CD14-positive monocyte (primary cell): ENCODE data around the gene ADH5. TPM values are rescaled to one million over a fixed set of nuclear protein-coding genes. Genes with fewer than 3 reads are reported as not detected.
"Not testable (repeated sequence)": the region's sequence is repeated elsewhere in the genome, so short reads cannot be mapped to it uniquely, and the experiment has no call there.

Experiments used
- DNase-seq, 3 donors: peaks; one replicate each; pipeline ENCODE4 v3.0.0-alpha.2; 2011 to 2022
- H2AFZ ChIP-seq: 2 replicates; pipeline ENCODE4 v1.6.0; 2012; ENCODE audit warnings: mild to moderate bottlenecking, low read depth, low read length, inconsistent platforms; ENCODE audit not compliant: insufficient read depth, poor library complexity, severe bottlenecking
- H3K27ac ChIP-seq, 2 donors: 1 replicate in 1 of 2; 2 replicates in 1 of 2; pipeline ENCODE4 v1.5.1; 2012 to 2013; ENCODE audit warnings: low read length in 2 of 2, control low read depth in 1 of 2, inconsistent platforms in 1 of 2, low read depth in 1 of 2, mild to moderate bottlenecking in 1 of 2
- H3K27me3 ChIP-seq, 2 donors: one replicate each; pipeline versions ENCODE4 v1.6.0 to v1.6.1; 2011 to 2013; ENCODE audit warnings: low read length in 2 of 2; ENCODE audit not compliant: control insufficient read depth in 2 of 2, insufficient read depth in 2 of 2
- H3K36me3 ChIP-seq, 2 donors: replicated peaks in 1 of 2; 1 replicate in 1 of 2; 2 replicates in 1 of 2; pipeline versions ENCODE4 v1.5.1 to v1.6.1; 2012 to 2013; ENCODE audit warnings: low read length in 2 of 2, control low read depth in 1 of 2, inconsistent platforms in 1 of 2, mild to moderate bottlenecking in 1 of 2; ENCODE audit not compliant: insufficient read depth in 2 of 2, control insufficient read depth in 1 of 2
- H3K4me1 ChIP-seq, 2 donors: 1 replicate in 1 of 2; 2 replicates in 1 of 2; pipeline versions ENCODE4 v1.5.1 to v1.6.1; 2012 to 2013; ENCODE audit warnings: low read length in 2 of 2, control low read depth in 1 of 2, inconsistent platforms in 1 of 2, mild to moderate bottlenecking in 1 of 2, moderate library complexity in 1 of 2; ENCODE audit not compliant: insufficient read depth in 2 of 2, control insufficient read depth in 1 of 2
- H3K4me2 ChIP-seq: replicated peaks from 2 replicates; pipeline ENCODE3; 2012; ENCODE audit warnings: low read length, moderate library complexity, mild to moderate bottlenecking; ENCODE audit not compliant: poor library complexity, severe bottlenecking; ENCODE audit errors: extremely low read depth
- H3K4me3 ChIP-seq, 3 experiments: fragments of 200-600 bp in 1 of 3; sonication (generic) in 1 of 3; replicated peaks in 1 of 3; 1 replicate in 2 of 3; 2 replicates in 1 of 3; pipeline ENCODE4 v1.5.1; 2011 to 2013; ENCODE audit warnings: low read length in 3 of 3, mild to moderate bottlenecking in 3 of 3, control low read depth in 2 of 3, low read depth in 2 of 3, inconsistent platforms in 1 of 3, moderate library complexity in 1 of 3
- H3K79me2 ChIP-seq: 2 replicates; pipeline ENCODE4 v1.6.0; 2012; ENCODE audit warnings: mild to moderate bottlenecking, control low read depth, inconsistent platforms, low read length, moderate library complexity; ENCODE audit not compliant: insufficient read depth
- H3K9ac ChIP-seq: 2 replicates; pipeline ENCODE4 v1.6.0; 2017; ENCODE audit warnings: low read length, mild to moderate bottlenecking; ENCODE audit not compliant: insufficient read depth, poor library complexity, severe bottlenecking
- H3K9me3 ChIP-seq, 2 donors: replicated peaks in 1 of 2; 1 replicate in 1 of 2; 2 replicates in 1 of 2; pipeline versions ENCODE4 v1.5.1 to v1.6.1; 2012 to 2013; ENCODE audit warnings: low read length in 2 of 2, control low read depth in 1 of 2; ENCODE audit not compliant: control insufficient read depth in 1 of 2, insufficient read depth in 1 of 2
- H4K20me1 ChIP-seq: 2 replicates; pipeline ENCODE4 v1.6.0; 2012; ENCODE audit warnings: mild to moderate bottlenecking, low read length, control low read depth, moderate library complexity; ENCODE audit not compliant: insufficient read depth
- H3K27ac Mint-ChIP-seq, 7 donors: one replicate each; pipeline ENCODE4 v1.8.0; 2020; ENCODE audit warnings: mild to moderate bottlenecking in 7 of 7, mixed read lengths in 7 of 7, moderate library complexity in 6 of 7, inconsistent platforms in 2 of 7
- H3K27me3 Mint-ChIP-seq, 3 donors: one replicate each; pipeline ENCODE4 v1.8.0; 2021 to 2022; ENCODE audit warnings: low read depth in 3 of 3, mild to moderate bottlenecking in 3 of 3, mixed read lengths in 3 of 3, moderate library complexity in 3 of 3, inconsistent platforms in 1 of 3
- H3K36me3 Mint-ChIP-seq, 2 donors: one replicate each; pipeline ENCODE4 v1.8.0; 2020; ENCODE audit warnings: mixed read lengths in 2 of 2, inconsistent platforms in 1 of 2, mild to moderate bottlenecking in 1 of 2
- H3K4me1 Mint-ChIP-seq: one replicate; pipeline ENCODE4 v1.8.0; 2020; ENCODE audit warnings: mild to moderate bottlenecking, mixed read lengths
- H3K4me3 Mint-ChIP-seq, 2 donors: one replicate each; pipeline ENCODE4 v1.8.0; 2020; ENCODE audit warnings: mild to moderate bottlenecking in 2 of 2, mixed read lengths in 2 of 2, moderate library complexity in 1 of 2
- H3K9me3 Mint-ChIP-seq, 7 donors: one replicate each; pipeline ENCODE4 v1.8.0; 2020 to 2022; ENCODE audit warnings: mixed read lengths in 7 of 7, mild to moderate bottlenecking in 6 of 7, moderate library complexity in 6 of 7, inconsistent platforms in 2 of 7
- CTCF ChIP-seq: fragments of 200-600 bp; IDR thresholded peaks from one replicate; pipeline ENCODE4 v1.8.0; 2022; ENCODE audit warnings: antibody characterized with exemption, mild to moderate bottlenecking
- WGBS: methylation state at CpG from one replicate; pipeline ENCODE4 v1.1.5; 2013; ENCODE audit warnings: missing lambda C conversion rate; ENCODE audit not compliant: insufficient coverage; 5-methylcytosine and 5-hydroxymethylcytosine counted together
- intact Hi-C, 2 donors: fragments of 100-400 bp; cut with micrococcal nuclease; formaldehyde crosslinking; loops; one replicate each; pipeline versions ENCODE4 v1.15.0 to v1.15.1; 2023
- polyA plus RNA-seq, 3 donors: library from polyadenylated mRNA; depleted of rRNA in 1 of 3; unstranded in 2 of 3; stranded (reverse) in 1 of 3; fragments of 300-500 nt in 2 of 3; fragments of >200 nt in 1 of 3; fragmentation: Illumina TruSeq in 2 of 3; gene quantifications; 1 replicate in 2 of 3; 2 replicates in 1 of 3; pipeline ENCODE4 v1.2.3, GENCODE V29; 2012 to 2021

ADH5 gene
- polyA plus RNA-seq, 3 donors = 31.7 to 93.5 (median 79.3) TPM

- WGBS = no CpG with 5 or more reads among the region's 5 CpGs
- H2AFZ ChIP-seq = no peak overlapping the region
- no peaks in the 10 kb centered on the region for H3K79me2 ChIP-seq
- no peaks in the 10 kb centered on the region for H4K20me1 ChIP-seq
- H3K27ac Mint-ChIP-seq = no peak overlapping the region
- no peak overlapping the region for H3K4me2 ChIP-seq
- H3K4me1 Mint-ChIP-seq = no peaks in the 10 kb centered on the region
- intact Hi-C loops = no loop called here
- no peaks in the 10 kb centered on the region for H3K27me3 ChIP-seq
- H3K4me3 Mint-ChIP-seq = no peak overlapping the region
- no peak for TF ChIP-seq CTCF
- no peaks in the 10 kb centered on the region for H3K9me3 Mint-ChIP-seq
- no peak overlapping the region for H3K4me3 ChIP-seq
- peaks cover 46 to 66% of the 10 kb centered on the region in 2 donors for H3K36me3 Mint-ChIP-seq
- no peak for DNase-seq
- H3K9me3 ChIP-seq = no peaks in the 10 kb centered on the region
- no peak overlapping the region for H3K9ac ChIP-seq
- peaks cover 49 to 72% of the 10 kb centered on the region in 2 donors for H3K36me3 ChIP-seq
- no peaks in the 10 kb centered on the region for H3K4me1 ChIP-seq
- peaks cover 0 to 1% (median 0%) of the 10 kb centered on the region in 3 donors for H3K27me3 Mint-ChIP-seq
- H3K27ac ChIP-seq = no peak overlapping the region
Observed at GRCh38 chr4:99071159-99071558, 17.4 kb downstream of the ADH5 start.

- Mint-ChIP-seq H3K9me3 (peaks cover 0 to 3% (median 0%) of the 10 kb centered on the region in 7 donors), H3K4me3 (no peak overlapping the region), H3K27ac (no peak overlapping the region), H3K4me1 (no peaks in the 10 kb centered on the region), H3K27me3 (no peaks in the 10 kb centered on the region), H3K36me3 (peaks cover 30 to 47% of the 10 kb centered on the region in 2 donors)
- Histone ChIP-seq H3K4me2 (no peak overlapping the region), H3K4me3 (no peak overlapping the region), H3K27ac (no peak overlapping the region), H2AFZ (no peak overlapping the region), H4K20me1 (no peaks in the 10 kb centered on the region), H3K79me2 (no peaks in the 10 kb centered on the region), H3K36me3 (peaks cover 19 to 49% of the 10 kb centered on the region in 2 donors), H3K9me3 (no peaks in the 10 kb centered on the region), H3K9ac (no peak overlapping the region), H3K27me3 (no peaks in the 10 kb centered on the region), H3K4me1 (no peaks in the 10 kb centered on the region)
- DNase-seq = no peak
- intact Hi-C loops = no loop called here
- no peak for TF ChIP-seq CTCF
- WGBS = no CpG with 5 or more reads among the region's 1 CpG
Observed at GRCh38 chr4:99067617-99068016, 21.0 kb downstream of the ADH5 start.

GRCh38 chr4:99065521-99065920 is 23.1 kb downstream of the ADH5 start:
- WGBS = no CpG with 5 or more reads among the region's 2 CpGs
- H3K27me3 ChIP-seq, H3K4me3 ChIP-seq, H2AFZ ChIP-seq, H3K79me2 ChIP-seq, H3K4me3 Mint-ChIP-seq, H3K4me2 ChIP-seq, H3K4me1 Mint-ChIP-seq, H3K27ac Mint-ChIP-seq, intact Hi-C loops, H3K9ac ChIP-seq, DNase-seq, H4K20me1 ChIP-seq, H3K27ac ChIP-seq, H3K9me3 Mint-ChIP-seq, H3K27me3 Mint-ChIP-seq, H3K9me3 ChIP-seq, H3K4me1 ChIP-seq: not testable (repeated sequence)
- peaks cover 25 to 44% of the 10 kb centered on the region in 2 donors for H3K36me3 Mint-ChIP-seq
- peaks cover 15 to 44% of the 10 kb centered on the region in 2 donors for H3K36me3 ChIP-seq
